ACHN (cell line): ENCODE measurements around the gene GNAI1.

ENCODE experiments used
- DNase-seq: peaks from one replicate; pipeline ENCODE4 v3.0.0-alpha.2; 2015
- in situ Hi-C: cut with HindIII; loops from 2 replicates; pipeline ENCODE4 v1.10.0; 2017; ENCODE audit warnings: low sequenced_read_pairs, low pct_ligation_motif_present, low pct_unique_long_range_greater_than_20kb

Gene GNAI1

DNA sequence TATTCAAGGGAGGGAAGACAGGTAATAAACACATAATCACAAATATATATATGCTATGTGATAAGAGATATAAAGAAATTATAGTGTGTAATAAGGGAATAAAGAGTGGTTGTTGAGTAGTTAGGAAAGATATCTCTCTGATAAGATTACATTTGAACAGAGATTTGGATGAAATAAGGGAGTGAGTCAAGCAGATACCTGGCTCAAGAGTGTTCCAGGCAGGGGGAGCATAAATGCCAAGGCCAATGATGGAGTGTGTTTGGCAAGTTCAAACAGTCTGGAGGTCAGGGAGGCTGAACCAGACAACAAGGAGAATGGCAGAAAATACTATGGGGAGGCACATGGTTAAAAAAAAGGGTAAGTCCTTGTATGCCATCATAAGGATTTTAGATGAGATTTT is 4.8 kb upstream of the GNAI1 start:
- in situ Hi-C loops = no loop called here
- no peak for DNase-seq

DNA sequence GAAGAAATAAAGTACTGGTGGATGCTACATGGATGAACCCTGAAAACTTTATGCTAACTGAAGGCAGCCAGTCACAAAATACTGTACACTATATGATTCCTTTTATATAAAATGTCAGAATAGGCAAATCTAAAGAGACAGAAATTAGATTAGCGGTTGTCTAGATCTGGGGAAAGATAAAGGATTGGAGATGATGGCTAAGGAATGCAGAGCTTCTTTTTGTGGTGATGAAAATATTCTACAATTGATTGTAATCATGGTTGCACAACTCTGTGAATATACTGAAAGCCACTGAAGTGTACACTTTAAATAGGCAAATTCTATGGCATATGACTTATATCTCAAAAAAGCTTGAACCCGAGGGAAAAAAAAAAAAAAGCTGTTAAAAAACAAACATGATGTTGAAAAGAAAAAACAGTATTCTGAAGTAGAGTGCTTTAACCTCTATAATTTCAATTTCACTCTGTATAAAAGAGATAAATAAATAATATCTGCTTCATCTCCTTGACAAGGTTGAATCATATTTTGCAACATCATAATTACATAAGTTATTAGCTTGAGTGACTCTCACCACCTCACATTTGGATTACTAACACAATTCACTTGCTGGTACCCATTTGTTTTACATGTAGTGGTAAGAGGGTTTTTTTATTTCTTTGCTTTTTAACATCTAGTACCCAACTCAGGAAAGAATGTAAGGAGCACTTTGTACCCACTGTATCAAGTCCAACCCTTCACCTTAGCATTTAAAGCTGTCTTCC is 2.8 kb upstream of the GNAI1 start:
- in situ Hi-C loops = no loop called here
- no peak for DNase-seq

DNA sequence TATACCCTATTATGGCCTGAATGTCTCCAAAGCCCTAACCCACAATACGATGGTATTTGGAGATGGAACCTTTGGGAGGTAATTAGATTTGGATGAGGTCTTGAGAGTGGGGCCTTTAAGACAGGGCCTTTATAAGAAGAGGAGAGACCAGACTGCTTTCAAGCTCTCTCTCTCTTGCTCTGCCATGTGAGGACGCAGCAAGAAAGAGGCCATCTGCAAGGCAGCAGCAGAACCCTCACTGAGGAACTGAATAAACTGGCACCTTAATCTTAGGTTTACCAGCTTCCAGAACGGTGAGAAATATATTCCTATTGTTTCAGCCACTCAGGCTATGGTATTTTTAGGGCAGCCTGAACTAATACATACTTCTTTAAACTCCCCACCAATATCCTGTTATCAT is 2.0 kb upstream of the GNAI1 start:
- in situ Hi-C loops = no loop called here
- DNase-seq = no peak

DNA sequence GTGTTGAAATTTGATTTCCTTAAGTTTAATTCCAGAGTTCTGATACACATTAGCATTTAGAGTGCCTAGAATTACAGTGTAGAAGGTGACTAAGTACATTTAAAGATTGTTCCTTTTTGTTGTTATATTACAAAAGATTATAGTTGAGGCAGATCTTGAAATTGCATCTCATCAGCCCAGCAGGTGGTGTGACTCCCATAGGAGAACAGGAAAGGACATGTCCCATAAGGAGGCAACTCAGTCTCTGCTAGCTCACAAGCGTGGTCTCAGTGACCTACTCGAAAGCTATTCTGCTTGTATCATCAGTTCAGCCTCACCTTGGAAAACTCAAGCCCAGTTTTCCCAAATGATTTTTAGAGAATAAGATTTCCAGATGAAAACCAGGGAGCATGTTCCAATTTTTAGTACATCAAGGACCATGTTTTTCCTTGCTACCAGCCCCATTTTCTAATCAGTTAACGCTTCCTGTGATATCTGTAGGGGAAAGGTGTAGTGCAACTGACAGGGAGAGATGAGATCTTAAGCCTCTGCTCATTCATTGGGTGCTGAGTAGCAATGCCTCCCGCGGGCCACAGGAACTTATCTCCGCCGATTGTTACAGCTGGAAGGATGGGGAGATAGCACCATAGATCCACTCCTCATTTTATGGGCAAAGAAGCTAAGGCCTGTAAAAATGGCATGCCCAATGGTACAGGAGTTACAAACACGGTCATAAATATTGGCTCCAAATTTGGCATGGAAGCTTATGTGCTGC is 1.1 kb upstream of the GNAI1 start:
- peak; percentile 30 for DNase-seq
- in situ Hi-C loops = no loop called here

DNA sequence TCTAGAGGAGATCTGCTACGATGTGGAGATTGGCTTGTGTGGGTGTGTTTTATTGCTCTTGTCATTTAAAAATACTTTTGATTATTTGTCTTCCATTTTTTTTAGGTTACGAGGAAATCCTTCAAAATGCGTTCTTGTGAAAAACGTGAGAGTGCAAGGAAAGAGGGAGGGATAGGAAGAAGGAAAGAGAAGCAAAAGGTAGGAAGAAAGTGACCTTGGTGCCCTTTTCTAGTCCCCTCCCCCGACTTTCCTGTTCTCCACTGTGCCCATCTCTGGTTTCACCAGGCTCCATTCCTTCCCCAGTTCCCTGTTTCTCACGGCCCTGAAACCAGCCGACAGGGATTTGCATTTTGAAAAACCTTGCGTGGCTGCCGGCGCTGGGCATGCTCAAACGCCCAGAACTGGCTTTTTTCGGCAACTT is 506 bp upstream of the GNAI1 start:
- in situ Hi-C loops = no loop called here
- DNase-seq = no peak

DNA sequence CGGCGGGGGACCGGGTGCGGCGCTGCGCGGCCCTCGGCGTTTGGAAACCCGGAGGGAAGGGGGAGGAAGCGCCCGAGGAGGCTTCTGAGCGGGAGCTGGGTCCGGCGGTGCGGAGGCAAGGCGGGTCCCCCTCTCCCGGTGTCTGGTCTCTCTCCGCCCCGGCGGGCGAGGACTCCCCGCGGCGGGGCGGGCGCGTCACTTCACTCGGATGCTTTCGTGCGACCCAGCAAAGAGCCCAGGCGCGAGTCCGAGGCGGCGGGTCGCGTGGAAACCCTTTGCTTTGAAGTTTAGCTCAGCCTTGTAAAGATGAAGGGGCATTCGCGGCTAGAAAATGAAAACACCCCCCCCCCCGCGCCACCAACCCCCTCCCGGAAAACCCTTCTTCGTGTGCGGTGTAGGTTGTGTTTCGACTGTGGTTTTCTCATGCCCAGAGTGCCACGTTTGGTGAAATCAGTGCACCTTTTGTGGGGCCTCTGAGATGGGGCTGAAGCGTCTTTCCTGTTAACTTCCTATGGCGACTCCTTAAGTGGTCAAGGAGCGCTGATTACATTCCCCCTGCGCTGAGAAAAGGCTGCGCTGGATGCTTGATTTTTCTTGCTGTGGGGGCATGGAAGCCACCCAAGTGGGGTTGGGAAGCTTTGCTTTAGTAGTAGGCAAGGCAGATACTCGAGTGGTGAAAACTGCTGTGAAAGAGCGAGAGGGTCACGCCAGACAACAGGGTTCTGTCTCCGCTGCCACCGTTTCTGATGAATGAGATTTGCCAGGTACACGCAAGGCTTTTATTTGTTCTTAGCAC is 876 bp downstream of the GNAI1 start:
- DNase-seq = peak; percentile 57
- in situ Hi-C loops = no loop called here

DNA sequence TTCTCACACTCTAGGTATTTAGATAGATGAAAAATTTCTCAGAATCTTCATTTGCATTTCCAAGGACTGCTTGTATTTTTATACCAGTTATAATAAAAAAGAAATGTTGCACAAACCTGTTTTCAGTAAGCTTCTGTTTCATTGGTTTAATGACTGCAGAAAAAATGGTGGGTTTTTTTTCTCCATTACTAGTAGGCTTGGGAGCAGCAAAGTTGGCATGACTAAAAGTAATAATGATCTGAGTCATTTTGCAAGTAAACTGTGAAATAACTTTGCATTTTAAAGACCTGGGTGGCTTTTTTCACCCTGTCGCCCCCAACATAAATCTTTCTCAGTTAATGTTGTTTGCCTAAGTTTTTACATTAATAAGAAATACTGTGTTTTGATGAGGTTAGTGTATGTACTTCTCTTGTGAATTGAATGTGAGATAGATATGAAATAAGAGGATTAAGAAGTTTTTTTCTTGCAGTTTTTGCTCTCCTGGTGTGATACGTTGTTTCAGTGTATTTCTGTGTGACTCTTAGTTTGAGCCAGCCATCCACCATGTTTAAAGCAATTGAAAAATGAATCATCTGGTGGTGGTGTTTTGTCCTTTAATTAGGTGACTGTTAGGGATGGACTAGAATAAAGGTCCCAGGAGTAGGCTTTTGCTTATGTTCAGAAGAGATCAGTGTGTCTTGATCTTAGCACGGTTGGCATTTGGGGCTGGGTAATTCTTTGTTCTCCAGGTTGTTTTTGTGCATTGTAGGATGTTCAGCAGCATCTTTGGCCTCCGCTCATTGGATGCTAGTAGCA is 1.8 kb downstream of the GNAI1 start:
- in situ Hi-C loops = no loop called here
- peak; percentile 61 for DNase-seq

DNA sequence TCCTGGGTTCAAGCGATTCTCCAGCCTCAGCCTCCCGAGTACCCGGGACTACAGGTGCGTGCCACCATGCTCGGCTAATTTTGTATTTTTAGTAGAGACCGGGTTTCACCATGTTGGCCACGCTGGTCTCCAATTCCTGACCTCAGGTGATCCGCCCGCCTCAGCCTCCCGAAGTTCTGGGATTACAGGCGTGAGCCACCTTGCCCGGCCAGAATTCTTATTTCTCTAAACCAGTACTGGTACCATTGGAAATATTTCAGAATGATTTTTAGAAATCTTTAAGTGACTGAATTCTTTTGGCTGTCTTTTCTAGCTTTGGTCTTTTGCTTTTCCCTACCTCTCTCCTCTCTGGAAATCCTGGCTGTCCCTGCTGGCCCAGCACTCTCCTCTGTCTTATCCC is 2.8 kb downstream of the GNAI1 start:
- no peak for DNase-seq
- in situ Hi-C loops = no loop called here

DNA sequence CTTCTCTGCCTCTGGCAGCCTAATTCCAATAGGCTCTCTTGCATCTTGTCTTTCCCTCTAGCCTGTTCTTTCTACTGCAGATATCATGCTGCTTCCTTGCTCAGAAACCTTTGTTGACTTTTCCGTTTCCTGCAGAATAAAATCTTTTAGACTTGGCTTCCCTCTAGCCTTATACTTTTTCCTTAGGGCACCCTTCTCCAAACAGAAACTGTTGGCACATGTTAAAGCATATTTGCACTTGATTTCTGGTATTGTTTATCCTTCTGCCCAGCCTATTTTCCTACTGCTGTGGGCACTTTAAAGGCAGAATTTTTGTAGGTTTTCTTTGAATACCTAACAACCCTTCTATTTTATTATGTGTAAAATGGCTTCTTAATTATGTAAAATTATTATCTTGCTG is 4.6 kb downstream of the GNAI1 start:
- in situ Hi-C loops = no loop called here

DNA sequence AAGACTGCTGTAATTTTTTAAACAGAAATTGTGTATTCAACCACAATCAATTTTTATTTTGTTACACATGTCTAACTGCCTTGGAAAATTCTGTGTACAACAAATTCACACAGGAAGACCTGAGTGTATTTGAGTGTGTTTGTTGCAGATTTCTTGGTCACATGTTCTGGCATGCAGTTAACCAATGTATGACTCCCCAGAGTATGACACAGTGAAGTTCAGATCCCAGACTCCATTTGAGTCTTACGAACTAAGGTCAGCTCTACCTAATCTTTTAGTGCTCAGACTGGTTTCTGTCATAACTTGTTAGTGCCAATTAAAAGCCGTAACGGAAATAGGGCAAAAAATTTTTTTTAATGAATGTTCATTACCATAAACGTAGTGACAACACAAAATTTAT is 5.8 kb downstream of the GNAI1 start:
- in situ Hi-C loops = no loop called here
- no peak for DNase-seq

More for the DNA sequence above, 4.6 kb downstream of the GNAI1 start:
- no peak for DNase-seq

DNA sequence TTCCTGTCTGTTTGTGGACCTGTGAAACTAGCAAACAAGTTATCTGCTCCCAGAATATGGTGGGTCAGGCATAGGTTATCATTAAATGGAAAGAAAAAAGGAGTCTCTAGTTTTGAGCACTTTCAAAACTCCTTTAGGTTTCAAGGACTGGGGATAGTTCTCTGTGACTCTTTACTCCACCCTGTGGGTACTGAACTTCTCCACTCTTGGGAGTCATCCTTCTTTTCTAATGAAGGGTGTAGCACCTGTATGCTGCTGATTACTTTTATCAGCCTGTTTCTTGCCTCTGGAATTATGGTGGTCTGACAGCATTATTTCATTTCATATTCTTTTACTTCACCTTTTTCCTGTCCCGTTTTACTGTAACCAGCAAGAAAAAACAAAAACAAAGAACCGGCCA is 6.7 kb downstream of the GNAI1 start:
- DNase-seq = no peak
- in situ Hi-C loops = no loop called here

DNA sequence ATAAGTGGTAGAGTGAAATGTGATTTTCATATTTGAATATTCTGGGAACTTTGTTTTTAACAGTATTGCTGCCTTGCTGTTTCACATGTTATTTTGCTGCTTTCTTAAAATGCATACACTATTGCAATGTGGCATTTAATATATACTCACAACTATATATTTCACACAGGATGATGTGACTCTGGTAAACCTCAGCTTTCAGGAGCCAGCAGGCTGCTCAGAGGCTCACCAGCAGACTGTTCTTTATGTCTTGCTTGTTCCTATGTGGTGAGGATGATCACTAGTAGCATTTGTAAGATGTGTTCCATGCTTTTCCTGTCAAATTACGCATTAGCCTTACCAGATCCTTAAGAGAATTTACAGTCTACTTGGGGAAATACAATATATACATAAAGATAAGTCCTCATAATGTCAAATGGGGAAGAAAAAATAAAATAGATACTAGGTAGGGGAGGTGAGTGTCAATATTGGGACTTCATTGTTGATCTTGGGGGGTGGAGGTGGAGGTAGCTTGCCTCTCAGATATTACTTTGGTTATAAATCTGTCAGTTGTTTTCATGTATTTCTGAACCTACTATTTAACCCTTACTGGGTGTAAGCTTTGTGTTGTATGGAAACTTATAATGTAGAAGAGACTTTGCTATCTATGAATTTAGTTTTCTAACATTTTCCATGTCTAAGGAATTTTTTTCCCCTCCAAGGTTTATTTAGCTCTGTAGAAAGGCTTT is 8.4 kb downstream of the GNAI1 start:
- in situ Hi-C loops = no loop called here
- DNase-seq = no peak

DNA sequence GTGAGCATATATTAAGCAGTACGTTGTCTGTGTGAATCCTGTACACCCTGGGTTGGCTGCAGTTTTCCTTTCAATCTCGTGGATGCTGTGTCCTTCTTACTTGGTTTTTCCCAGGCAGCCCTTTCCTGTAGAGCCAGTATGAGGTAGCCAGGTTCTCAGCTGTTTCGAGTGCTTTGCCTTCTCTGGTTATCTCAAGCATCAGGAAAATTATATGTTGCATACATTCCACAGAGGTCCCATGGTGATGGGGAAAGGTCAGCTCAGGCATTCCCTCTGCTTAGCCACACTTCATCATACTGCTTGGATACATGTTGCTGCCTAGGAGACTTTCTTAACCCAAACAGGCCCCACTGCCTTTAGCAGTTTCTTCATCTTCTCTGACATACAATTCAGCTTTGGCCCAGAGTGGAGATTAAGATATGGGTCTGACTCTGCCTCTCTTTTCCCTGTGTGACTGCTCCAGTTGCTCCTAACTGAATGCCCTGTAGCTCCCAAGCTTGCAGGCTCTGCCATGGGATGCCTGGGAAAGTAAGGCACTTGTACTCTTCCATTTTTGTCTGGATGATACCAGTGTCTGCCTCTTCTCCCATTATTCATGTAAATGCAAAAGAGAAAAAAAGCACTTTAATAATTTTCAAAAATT is 11.3 kb downstream of the GNAI1 start:
- peak; percentile 36 for DNase-seq
- in situ Hi-C loops = no loop called here

DNA sequence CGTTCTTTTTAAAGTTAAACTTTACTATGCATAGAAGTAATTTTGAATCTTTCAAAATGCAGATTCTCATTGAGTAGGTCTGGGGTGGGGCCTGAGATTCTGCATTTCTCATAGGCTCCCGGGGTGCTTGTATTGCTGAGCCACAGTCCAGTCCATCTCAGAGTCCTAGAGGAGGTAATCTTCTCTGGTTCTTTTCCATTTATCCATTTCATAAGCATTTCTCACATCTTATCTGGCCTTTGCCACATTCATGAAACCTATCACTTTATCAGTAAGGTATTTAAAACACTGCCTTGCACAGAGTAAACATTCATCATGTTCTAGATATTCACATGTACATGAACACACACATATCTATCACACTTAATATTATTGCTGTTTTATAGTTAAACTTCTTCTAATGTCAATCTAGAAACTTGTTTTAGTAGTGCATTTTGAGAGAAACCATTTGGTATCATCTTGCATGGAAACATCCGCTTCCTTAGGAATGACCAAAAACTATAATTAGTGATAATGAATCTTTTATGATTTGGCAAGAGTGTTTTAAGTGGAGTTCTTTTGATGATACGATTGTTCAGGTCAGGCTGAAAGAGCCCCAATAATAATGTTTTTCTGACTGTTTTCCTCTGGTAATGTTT is 12.0 kb downstream of the GNAI1 start:
- in situ Hi-C loops = no loop called here
- no peak for DNase-seq

DNA sequence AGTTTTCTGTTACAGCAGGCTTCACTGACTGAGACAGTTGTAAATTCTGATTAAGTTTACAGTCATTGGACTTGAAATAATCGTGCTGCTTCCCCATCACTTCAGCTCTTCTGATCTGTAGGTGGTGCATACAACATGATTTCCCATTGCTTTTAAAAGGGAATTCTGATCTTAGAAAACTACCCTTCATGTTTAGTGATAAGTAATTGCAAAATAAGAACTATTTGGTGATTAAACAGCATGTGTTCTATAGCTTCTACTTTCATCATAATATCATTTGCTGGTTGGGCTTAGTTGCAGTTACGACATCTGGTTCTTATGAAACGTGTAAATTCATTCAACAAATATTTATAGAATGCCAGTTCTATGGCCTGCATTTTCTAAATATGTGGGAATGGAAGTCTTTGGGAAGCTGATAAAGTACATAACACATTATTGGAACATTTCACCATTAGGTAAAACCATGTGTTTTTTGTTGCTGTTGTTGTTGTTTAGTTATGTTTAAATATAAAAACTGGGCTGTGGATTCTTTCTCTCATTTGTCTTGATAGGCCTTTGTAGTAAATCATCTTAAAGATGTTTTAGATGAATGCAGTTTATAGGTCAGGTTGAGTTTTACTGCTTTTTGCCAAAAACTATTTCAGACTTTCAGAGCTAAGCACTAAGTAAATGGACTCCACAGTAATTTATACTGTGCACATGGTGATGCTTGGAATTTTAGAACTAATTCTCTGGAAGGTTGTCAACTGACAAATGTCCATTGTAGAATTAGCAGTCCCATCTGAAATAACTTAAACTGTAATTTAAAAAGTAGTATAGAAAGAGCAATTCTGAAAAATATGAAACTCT is 13.1 kb downstream of the GNAI1 start:
- no peak for DNase-seq
- in situ Hi-C loops = no loop called here

DNA sequence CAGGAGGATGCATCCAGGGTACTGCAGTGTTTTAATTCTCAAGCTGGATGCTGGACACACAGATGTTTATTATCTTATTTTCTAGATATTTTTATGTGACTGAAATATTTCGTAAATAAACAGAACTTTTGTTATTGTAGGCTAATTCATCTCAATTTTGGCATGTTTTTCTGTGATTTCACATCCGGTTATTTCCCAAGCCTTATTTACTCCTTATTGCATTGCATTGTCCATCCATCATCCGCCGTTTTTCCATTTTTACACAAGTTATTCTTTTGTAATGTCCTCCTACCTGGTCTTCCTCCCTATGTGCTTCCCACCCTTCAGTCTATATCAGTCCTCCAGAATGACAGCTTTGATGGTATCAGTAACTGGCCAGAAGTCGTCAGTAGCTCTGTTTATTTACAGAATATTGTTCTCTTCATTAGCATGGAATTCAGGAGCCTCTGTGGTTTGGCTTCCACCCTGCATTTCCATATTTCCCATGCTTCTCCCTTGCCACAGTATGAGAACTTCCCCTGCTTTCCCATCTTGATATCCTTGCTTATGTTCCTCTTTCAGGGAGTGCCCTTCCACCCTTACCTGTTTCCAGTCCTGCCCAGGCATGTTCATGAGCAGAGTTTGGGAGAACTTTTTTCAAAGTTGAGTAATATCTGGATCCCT is 16.1 kb downstream of the GNAI1 start:
- in situ Hi-C loops = no loop called here
- no peak for DNase-seq
